GM12891 (cell line): Measurements from ENCODE around the gene GAREM2.

Experiments used
- DNase-seq: peaks from one replicate; pipeline ENCODE4 v3.0.0; 2011; ENCODE audit warnings: low spot score; ENCODE audit not compliant: insufficient read length
- FAIRE-seq: peaks from 2 replicates; lab custom pipeline; 2011; peaks lifted over from hg19 to GRCh38; lab: Jason Lieb, UNC
- PAX5 ChIP-seq: IDR thresholded peaks from 2 replicates; pipeline ENCODE4 v1.6.1; 2011; ENCODE audit warnings: low read length, moderate library complexity, mild to moderate bottlenecking; ENCODE audit not compliant: insufficient read depth, severe bottlenecking
- POLR2A ChIP-seq: IDR thresholded peaks from 2 replicates; pipeline ENCODE4 v1.6.1; 2011; ENCODE audit warnings: low read depth, low read length, control low read depth
- POLR2AphosphoS5 ChIP-seq: IDR thresholded peaks from 2 replicates; pipeline ENCODE4 v1.6.1; 2011; ENCODE audit warnings: low read depth, low read length, control low read depth
- POU2F2 ChIP-seq: IDR thresholded peaks from 2 replicates; pipeline ENCODE4 v1.6.1; 2011; ENCODE audit warnings: low read depth, mild to moderate bottlenecking, control low read depth, low read length, moderate library complexity
- SPI1 ChIP-seq: IDR thresholded peaks from 2 replicates; pipeline ENCODE4 v1.6.1; 2011; ENCODE audit warnings: low read depth, low read length, control low read depth
- TAF1 ChIP-seq: IDR thresholded peaks from 2 replicates; pipeline ENCODE4 v1.6.1; 2011; ENCODE audit warnings: low read depth, low read length, control low read depth

Gene GAREM2

GRCh38 chr2:26195040-26195984 is 22.4 kb downstream of the GAREM2 start:
- no peak for DNase-seq
- FAIRE-seq: no peak
- TF ChIP-seq POLR2AphosphoS5 (no peak), PAX5 (no peak), POU2F2 (no peak), SPI1 (no peak), POLR2A (no peak), TAF1 (no peak)

GRCh38 chr2:26196683-26197418 is 24.0 kb downstream of the GAREM2 start:
- TF ChIP-seq POU2F2 (no peak), SPI1 (peak; percentile 94), TAF1 (no peak)
- peak; percentile 71 for FAIRE-seq
- no peak for DNase-seq

DNA sequence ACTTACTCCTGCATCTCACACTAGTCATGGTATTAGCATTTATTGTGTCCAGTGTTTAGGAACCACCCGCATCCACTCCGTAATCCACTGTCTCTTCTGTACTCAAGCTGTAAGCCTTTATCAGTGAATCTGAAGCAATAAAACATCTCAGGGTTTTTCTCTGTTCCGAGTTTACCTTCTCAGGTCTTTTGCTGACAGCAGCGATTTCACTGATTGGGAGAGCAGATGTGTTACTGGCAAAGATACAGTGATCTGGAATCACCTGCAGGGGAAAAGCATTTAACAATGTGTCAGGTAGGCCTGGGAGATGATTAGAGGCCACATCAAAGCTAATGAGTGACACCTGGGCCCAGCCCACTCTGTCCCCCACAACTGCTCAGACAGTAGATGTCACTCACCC is 24.6 kb downstream of the GAREM2 start:
- DNase-seq (no peak), FAIRE-seq (no peak)
- TF ChIP-seq SPI1: no peak
- TF ChIP-seq POU2F2: no peak
- no peak for TF ChIP-seq POLR2A
- no peak for TF ChIP-seq TAF1
- no peak for TF ChIP-seq PAX5
- TF ChIP-seq POLR2AphosphoS5: no peak

GRCh38 chr2:26202981-26203490 is 30.1 kb downstream of the GAREM2 start:
- DNase-seq: no peak
- FAIRE-seq: no peak
- TF ChIP-seq POLR2A: no peak
- TF ChIP-seq SPI1: no peak
- TF ChIP-seq PAX5: no peak
- no peak for TF ChIP-seq POU2F2
- TF ChIP-seq TAF1: no peak
- TF ChIP-seq POLR2AphosphoS5: no peak

GRCh38 chr2:26203906-26204305 is 31.0 kb downstream of the GAREM2 start:
- no peak for FAIRE-seq
- no peak for TF ChIP-seq TAF1
- no peak for TF ChIP-seq POU2F2
- TF ChIP-seq POLR2AphosphoS5: no peak
- no peak for TF ChIP-seq SPI1
- no peak for TF ChIP-seq POLR2A
- no peak for TF ChIP-seq PAX5
- no peak for DNase-seq

DNA sequence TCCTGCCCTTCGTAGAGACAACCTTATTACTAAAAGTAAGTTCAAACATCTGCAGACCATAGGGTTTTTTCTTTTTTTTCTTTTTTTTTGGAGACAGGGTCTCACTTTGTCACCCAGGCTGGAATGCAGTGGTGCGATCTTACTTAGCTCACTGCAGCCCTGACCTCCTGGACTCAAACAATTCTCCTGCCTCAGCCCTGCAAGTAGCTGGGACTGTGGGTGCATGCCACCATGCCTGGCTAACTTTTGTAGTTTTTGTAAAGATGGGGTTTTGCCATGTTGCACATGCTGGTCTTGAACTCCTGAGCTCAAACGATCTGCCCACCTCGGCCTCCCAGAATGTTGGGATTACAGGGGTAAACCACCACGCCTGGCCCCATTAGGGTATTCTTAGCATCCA is 39.1 kb downstream of the GAREM2 start:
- no peak for TF ChIP-seq SPI1
- no peak for TF ChIP-seq POLR2AphosphoS5
- TF ChIP-seq POLR2A: no peak
- TF ChIP-seq TAF1: no peak
- no peak for TF ChIP-seq POU2F2
- TF ChIP-seq PAX5: no peak
- no peak for FAIRE-seq
- DNase-seq: no peak

DNA sequence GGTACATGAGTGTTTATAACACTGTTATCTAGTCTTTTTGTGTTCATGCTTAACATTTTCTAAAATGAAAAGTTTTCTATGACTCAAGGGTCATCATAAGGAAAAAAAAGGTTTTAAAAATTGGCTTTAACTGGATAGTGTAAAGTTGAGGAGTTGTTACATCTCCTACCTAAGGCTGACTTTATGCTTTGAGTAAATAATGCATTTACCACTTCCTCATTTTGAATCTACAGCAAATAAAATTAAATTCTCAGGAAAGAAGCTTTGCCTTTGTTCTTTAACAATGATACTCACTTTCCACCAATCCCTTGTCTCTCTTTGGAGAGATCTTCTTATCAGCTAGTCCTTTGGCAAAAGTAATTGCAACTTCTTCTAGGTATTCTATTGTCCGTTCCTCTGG is 41.9 kb downstream of the GAREM2 start:
- FAIRE-seq (no peak), DNase-seq (no peak)
- TF ChIP-seq POLR2AphosphoS5: no peak
- peak; percentile 59; the same call in 1 of the 2 replicates for TF ChIP-seq SPI1

GRCh38 chr2:26215833-26216232 is 42.9 kb downstream of the GAREM2 start:
- no peak for FAIRE-seq
- TF ChIP-seq PAX5 (no peak), POLR2A (no peak), POU2F2 (no peak), POLR2AphosphoS5 (no peak), TAF1 (no peak), SPI1 (no peak)
- DNase-seq: no peak

- FAIRE-seq (no peak), DNase-seq (no peak)
- no peak for TF ChIP-seq POLR2A
- no peak for TF ChIP-seq PAX5
- no peak for TF ChIP-seq POU2F2
- no peak for TF ChIP-seq TAF1
- TF ChIP-seq SPI1: no peak
- TF ChIP-seq POLR2AphosphoS5: no peak
These were observed 43.7 kb downstream of the GAREM2 start for GRCh38 chr2:26216587-26216986.
